ENCODE measurements around the gene SMIM8.
A peak's percentile ranks its signal among the peaks of the same experiment; 100 is the strongest.

SMIM8 gene

GRCh38 chr6:87322304-87323212 is at the start of gene SMIM8:
TSS of gene SMIM8 (plus strand) at chr6:87322588. CDS start at chr6:87337032, 14,444 bp downstream.
- TF ChIP-seq CTCF (IDR thresholded peaks at IDR 0.05; ENCODE audit: low read depth, low read length) = peak; percentile 76
- peak; percentile 23 for DNase-seq (ENCODE audit: extremely low read depth, low read depth)

- peak; percentile 5 for DNase-seq (ENCODE audit: extremely low read depth, low read depth)
- TF ChIP-seq CTCF (IDR thresholded peaks at IDR 0.05; ENCODE audit: low read depth, low read length) = no peak
Observed at GRCh38 chr6:87274660-87275274, 47.6 kb upstream of the SMIM8 start.

- TF ChIP-seq CTCF (IDR thresholded peaks at IDR 0.05; ENCODE audit: low read depth, low read length) = no peak
- no peak for DNase-seq (ENCODE audit: extremely low read depth, low read depth)
Observed at GRCh38 chr6:87276624-87277023, 45.8 kb upstream of the SMIM8 start.

- TF ChIP-seq CTCF (IDR thresholded peaks at IDR 0.05; ENCODE audit: low read depth, low read length) = peak; percentile 1; the same call in 1 of the 2 replicates
- no peak for DNase-seq (ENCODE audit: extremely low read depth, low read depth)
Observed at GRCh38 chr6:87277123-87277522, 45.3 kb upstream of the SMIM8 start.

GRCh38 chr6:87279196-87279595 is 43.2 kb upstream of the SMIM8 start:
- no peak for TF ChIP-seq CTCF (IDR thresholded peaks at IDR 0.05; ENCODE audit: low read depth, low read length)
- DNase-seq (ENCODE audit: extremely low read depth, low read depth) = no peak

- no peak for DNase-seq (ENCODE audit: extremely low read depth, low read depth)
- no peak for TF ChIP-seq CTCF (IDR thresholded peaks at IDR 0.05; ENCODE audit: low read depth, low read length)
Observed at GRCh38 chr6:87281426-87281825, 41.0 kb upstream of the SMIM8 start.

GRCh38 chr6:87282743-87283142 is 39.6 kb upstream of the SMIM8 start:
- TF ChIP-seq CTCF (IDR thresholded peaks at IDR 0.05; ENCODE audit: low read depth, low read length) = no peak
- DNase-seq (ENCODE audit: extremely low read depth, low read depth) = no peak
